Kidney (tissue), 14 donors: ENCODE measurements around the gene ACSM4. TPM values are rescaled to one million over a fixed set of nuclear protein-coding genes. Genes with fewer than 3 reads are reported as not detected.
"Not testable (repeated sequence)": the region's sequence is repeated elsewhere in the genome, so short reads cannot be mapped to it uniquely, and the experiment has no call there.

Source experiments
- DNase-seq, 5 donors: peaks; one replicate each; pipeline ENCODE4 v3.0.0-alpha.2; 2013 to 2020
- FAIRE-seq: peaks from 2 replicates; lab custom pipeline; 2012; peaks lifted over from hg19 to GRCh38; lab: Jason Lieb, UNC
- H3K27ac ChIP-seq, 2 donors: one replicate each; pipeline ENCODE4 v1.7.0; 2013; ENCODE audit warnings: low read depth in 2 of 2, low read length in 2 of 2, inconsistent platforms in 1 of 2
- H3K27me3 ChIP-seq: one replicate; pipeline ENCODE4 v1.7.1; 2013; ENCODE audit warnings: low read length, inconsistent platforms; ENCODE audit not compliant: control insufficient read depth, insufficient read depth
- H3K36me3 ChIP-seq, 3 donors: one replicate each; pipeline versions ENCODE4 v1.7.0 to v1.7.1; 2013; ENCODE audit warnings: low read length in 3 of 3, control low read depth in 1 of 3, inconsistent platforms in 1 of 3; ENCODE audit not compliant: insufficient read depth in 3 of 3, control insufficient read depth in 2 of 3
- H3K4me1 ChIP-seq, 3 donors: one replicate each; pipeline versions ENCODE4 v1.7.0 to v1.7.1; 2013; ENCODE audit warnings: low read length in 3 of 3, inconsistent platforms in 1 of 3, low read depth in 1 of 3; ENCODE audit not compliant: control insufficient read depth in 2 of 3, insufficient read depth in 2 of 3
- H3K4me3 ChIP-seq, 3 donors: one replicate each; pipeline versions ENCODE4 v1.7.0 to v1.8.1; 2013; ENCODE audit warnings: low read length in 3 of 3, control low read depth in 1 of 3, inconsistent platforms in 1 of 3
- H3K9ac ChIP-seq, 3 donors: one replicate each; pipeline versions ENCODE4 v1.7.0 to v1.7.1; 2013; ENCODE audit warnings: low read length in 3 of 3, control low read depth in 1 of 3, inconsistent platforms in 1 of 3
- H3K9me3 ChIP-seq, 3 donors: one replicate each; pipeline versions ENCODE4 v1.7.0 to v1.7.1; 2013; ENCODE audit warnings: low read length in 3 of 3, control low read depth in 1 of 3, inconsistent platforms in 1 of 3; ENCODE audit not compliant: control insufficient read depth in 2 of 3, insufficient read depth in 1 of 3
- CTCF ChIP-seq: IDR thresholded peaks from 3 replicates; pipeline ENCODE4 v1.5.1; 2012; ENCODE audit warnings: mild to moderate bottlenecking, moderate library complexity, borderline replicate concordance; ENCODE audit not compliant: insufficient read depth; ENCODE audit errors: extremely low read depth
- intact Hi-C: fragments of 100-400 bp; cut with DNase I; formaldehyde crosslinking; loops from one replicate; pipeline ENCODE4 v1.11.1; 2022
- polyA plus RNA-seq: library from polyadenylated mRNA; stranded (reverse); fragments of 350-450 nt; fragmentation: Illumina TruSeq; extraction: RNeasy Lipid Tissue Mini Kit (QIAGEN cat#74804); gene quantifications from one replicate; pipeline ENCODE4 v1.2.3, GENCODE V29; 2014; ENCODE audit warnings: low read depth, low replicate concordance; ENCODE audit not compliant: insufficient read depth
- total RNA-seq: library from RNA; stranded (reverse); fragmentation: NEBNext Ultra II Directional; extraction: Animal tissue kit (Norgen Biotek cat#: 25700); gene quantifications from one replicate; pipeline ENCODE4 v1.2.1, GENCODE V29; 2021
- donor health status: control.
- donor health status: control.
- donor health status: control.
- donor health status: control.
- donor health status: control.
- donor health status: DM: yes; HTN: yes; CAD: no.
- donor health status: Normal renal cell carcinoma (clear cell type).

The ACSM4 gene
- total and polyA plus RNA-seq, 2 donors from 2014 or later, result not detected

GRCh38 chr12:7282844-7283243 is 21.0 kb upstream of the ACSM4 start:
- no peaks in the 10 kb centered on the region for H3K36me3 ChIP-seq
- TF ChIP-seq CTCF, result no peak
- intact Hi-C loops, result no loop called here

GRCh38 chr12:7289743-7290142 is 14.1 kb upstream of the ACSM4 start:
- intact Hi-C loops, result no loop called here
- no peak for TF ChIP-seq CTCF

More at GRCh38 chr12:7282844-7283243, 21.0 kb upstream of the ACSM4 start:
- no peaks in the 10 kb centered on the region for H3K4me1 ChIP-seq
- no peak overlapping the region for H3K27ac ChIP-seq
- H3K27me3 ChIP-seq, result no peaks in the 10 kb centered on the region
- FAIRE-seq (no peak), DNase-seq (no peak)
- H3K9me3 ChIP-seq, result no peaks in the 10 kb centered on the region
- H3K9ac ChIP-seq, result no peak overlapping the region
- no peak overlapping the region for H3K4me3 ChIP-seq

GRCh38 chr12:7290588-7290987 is 13.3 kb upstream of the ACSM4 start:
- not testable (repeated sequence) for FAIRE-seq, H3K27ac ChIP-seq, DNase-seq

More at GRCh38 chr12:7289743-7290142, 14.1 kb upstream of the ACSM4 start:
- Histone ChIP-seq H3K27ac (no peak overlapping the region), H3K9ac (no peak overlapping the region), H3K27me3 (no peaks in the 10 kb centered on the region), H3K9me3 (no peaks in the 10 kb centered on the region), H3K4me3 (no peak overlapping the region), H3K36me3 (no peaks in the 10 kb centered on the region), H3K4me1 (no peaks in the 10 kb centered on the region)
- DNase-seq (no peak), FAIRE-seq (no peak)

GRCh38 chr12:7292300-7292699 is 11.6 kb upstream of the ACSM4 start:
- no peak overlapping the region for H3K9ac ChIP-seq
- H3K27me3 ChIP-seq, result no peaks in the 10 kb centered on the region
- H3K27ac ChIP-seq, result no peak overlapping the region
- FAIRE-seq (no peak), DNase-seq (no peak)
- H3K9me3 ChIP-seq, result no peaks in the 10 kb centered on the region
- no peaks in the 10 kb centered on the region for H3K36me3 ChIP-seq
- no peaks in the 10 kb centered on the region for H3K4me1 ChIP-seq
- H3K4me3 ChIP-seq, result no peak overlapping the region
- intact Hi-C loops, result no loop called here
- TF ChIP-seq CTCF, result no peak

More at GRCh38 chr12:7290588-7290987, 13.3 kb upstream of the ACSM4 start:
- H3K27me3 ChIP-seq, H3K9ac ChIP-seq, intact Hi-C loops, H3K9me3 ChIP-seq, H3K36me3 ChIP-seq, H3K4me3 ChIP-seq, H3K4me1 ChIP-seq: not testable (repeated sequence)
